Right lobe of liver (tissue), 6 donors: Measurements from ENCODE around the gene SMIM31. TPM values are rescaled to one million over a fixed set of nuclear protein-coding genes. Genes with fewer than 3 reads are reported as not detected.

Experiments used
- ATAC-seq, 4 donors: fragments of 200-7000 bp; cut with Tn5 transposase; one replicate each; pipeline ENCODE4 v1.9.1; 2020; ENCODE audit warnings: mild to moderate bottlenecking in 4 of 4, moderate library complexity in 4 of 4
- DNase-seq, 3 donors: peaks; one replicate each; pipeline ENCODE4 v3.0.0-alpha.2; 2020
- H3K27ac ChIP-seq, 3 donors: fragments of 200-600 bp; one replicate each; pipeline ENCODE4 v1.8.0; 2022
- H3K27me3 ChIP-seq, 2 donors: fragments of 200-600 bp; one replicate each; pipeline ENCODE4 v1.8.0; 2022
- H3K36me3 ChIP-seq, 4 donors: fragments of 200-600 bp; sonication (generic) in 1 of 4; one replicate each; pipeline versions ENCODE4 v1.5.1 to v1.8.0; 2017 to 2022; ENCODE audit warnings: control low read depth in 1 of 4
- H3K4me1 ChIP-seq, 4 donors: fragments of 200-600 bp; sonication (generic) in 1 of 4; one replicate each; pipeline versions ENCODE4 v1.5.1 to v1.8.0; 2017 to 2022; ENCODE audit warnings: control low read depth in 1 of 4
- H3K4me3 ChIP-seq, 3 donors: fragments of 200-600 bp; one replicate each; pipeline ENCODE4 v1.8.0; 2022
- H3K9me3 ChIP-seq, 4 donors: fragments of 200-600 bp; sonication (generic) in 1 of 4; one replicate each; pipeline versions ENCODE4 v1.5.1 to v1.8.0; 2017 to 2022; ENCODE audit warnings: control low read depth in 1 of 4
- POLR2A ChIP-seq: fragments of 450-650 bp; IDR thresholded peaks from one replicate; pipeline ENCODE4 v1.6.1; 2017; ENCODE audit warnings: antibody characterized with exemption, mild to moderate bottlenecking
- WGBS: methylation state at CpG from one replicate; pipeline ENCODE4 v1.1.6; 2018; ENCODE audit warnings: low coverage, low lambda C conversion rate; ENCODE audit not compliant: insufficient coverage; ENCODE audit errors: missing lambda C conversion rate; 5-methylcytosine and 5-hydroxymethylcytosine counted together
- intact Hi-C, 2 donors: fragments of 100-400 bp; cut with DNase I; formaldehyde crosslinking; loops; one replicate each; pipeline versions ENCODE4 v1.11.2 to v1.14.1; 2022
- small RNA-seq, 2 experiments: library from RNA; depleted of rRNA; stranded (forward); fragments of <200 nt; gene quantifications; one replicate each; pipeline ENCODE3, GENCODE V24; 2016
- total RNA-seq, 6 experiments: library from RNA; depleted of rRNA in 2 of 6; stranded (reverse); fragments of >200 nt in 2 of 6; fragmentation: NEBNext Ultra II Directional in 3 of 6; extraction: Animal tissue kit (Norgen Biotek cat#: 25700) in 3 of 6; gene quantifications; one replicate each; pipeline versions ENCODE4 v1.1.0 to v1.2.4, GENCODE V29; 2016 to 2023
- TF ChIP-seq, protein P1 (sequence below), 4 donors: fragments of 200-600 bp in 3 of 4; fragments of 450-650 bp in 1 of 4; IDR thresholded peaks; one replicate each; pipeline versions ENCODE4 v1.5.1 to v1.8.0; 2016 to 2022; ENCODE audit warnings: antibody characterized with exemption in 4 of 4, mild to moderate bottlenecking in 2 of 4
- donor health status: DM: no; HTN: yes; CAD: no.
- donor health status: DM: no; HTN: no; CAD: no.
- donor health status: DM: no; HTN: no; CAD: no.
- donor health status: DM: no; HTN: yes; CAD: no.
- donor health status: DM: no; HTN: yes; CAD: no.

SMIM31 gene
- total RNA-seq, 6 experiments from 2014 or later, result 0.71 TPM; not detected in 5

DNA sequence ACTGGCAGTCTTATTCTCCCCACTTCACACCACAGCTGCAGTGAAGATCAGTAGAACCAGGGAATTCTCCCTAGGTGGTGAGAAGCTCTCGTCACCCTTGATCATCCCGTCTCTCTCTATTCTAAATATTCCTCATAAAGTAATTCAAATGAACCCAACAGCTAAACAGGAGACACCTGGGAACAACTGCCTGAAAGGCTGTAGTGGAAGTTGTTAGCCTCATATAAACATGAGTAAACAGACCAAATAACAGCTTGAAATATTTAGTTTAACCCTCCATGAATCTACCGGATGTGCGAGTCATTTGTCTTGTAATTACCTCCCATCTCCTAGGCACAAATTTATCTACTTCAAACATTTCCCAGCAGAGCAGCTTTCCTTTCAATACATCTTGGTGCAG, 92.6 kb downstream of the SMIM31 start:
- Histone ChIP-seq H3K27me3 (no peaks in the 10 kb centered on the region), H3K9me3 (no peaks in the 10 kb centered on the region), H3K4me3 (no peak overlapping the region), H3K36me3 (no peaks in the 10 kb centered on the region), H3K4me1 (no peaks in the 10 kb centered on the region), H3K27ac (no peak overlapping the region)
- ATAC-seq, result no peak
- no peak for DNase-seq
- intact Hi-C loops, result no loop called here
- 46% methylated on average over 4 of the region's 4 CpGs for WGBS
- TF ChIP-seq, protein P1, sequence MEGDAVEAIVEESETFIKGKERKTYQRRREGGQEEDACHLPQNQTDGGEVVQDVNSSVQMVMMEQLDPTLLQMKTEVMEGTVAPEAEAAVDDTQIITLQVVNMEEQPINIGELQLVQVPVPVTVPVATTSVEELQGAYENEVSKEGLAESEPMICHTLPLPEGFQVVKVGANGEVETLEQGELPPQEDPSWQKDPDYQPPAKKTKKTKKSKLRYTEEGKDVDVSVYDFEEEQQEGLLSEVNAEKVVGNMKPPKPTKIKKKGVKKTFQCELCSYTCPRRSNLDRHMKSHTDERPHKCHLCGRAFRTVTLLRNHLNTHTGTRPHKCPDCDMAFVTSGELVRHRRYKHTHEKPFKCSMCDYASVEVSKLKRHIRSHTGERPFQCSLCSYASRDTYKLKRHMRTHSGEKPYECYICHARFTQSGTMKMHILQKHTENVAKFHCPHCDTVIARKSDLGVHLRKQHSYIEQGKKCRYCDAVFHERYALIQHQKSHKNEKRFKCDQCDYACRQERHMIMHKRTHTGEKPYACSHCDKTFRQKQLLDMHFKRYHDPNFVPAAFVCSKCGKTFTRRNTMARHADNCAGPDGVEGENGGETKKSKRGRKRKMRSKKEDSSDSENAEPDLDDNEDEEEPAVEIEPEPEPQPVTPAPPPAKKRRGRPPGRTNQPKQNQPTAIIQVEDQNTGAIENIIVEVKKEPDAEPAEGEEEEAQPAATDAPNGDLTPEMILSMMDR (IDR thresholded peaks at IDR 0.05), result no peak
- no peak for TF ChIP-seq POLR2A

GRCh38 chr4:164847016-164847415, 93.1 kb downstream of the SMIM31 start:
- Histone ChIP-seq H3K27me3 (no peaks in the 10 kb centered on the region), H3K9me3 (no peaks in the 10 kb centered on the region), H3K4me1 (no peaks in the 10 kb centered on the region), H3K36me3 (no peaks in the 10 kb centered on the region), H3K27ac (no peak overlapping the region), H3K4me3 (no peak overlapping the region)
- TF ChIP-seq POLR2A, result no peak
- TF ChIP-seq, protein P1 (IDR thresholded peaks at IDR 0.05), result no peak
- DNase-seq (no peak), ATAC-seq (no peak)
- intact Hi-C loops, result no loop called here
- 21% methylated on average over 3 of the region's 3 CpGs for WGBS

- no peak for DNase-seq
- ATAC-seq, result no peak
- Histone ChIP-seq H3K27ac (no peak overlapping the region), H3K4me1 (no peaks in the 10 kb centered on the region), H3K36me3 (no peaks in the 10 kb centered on the region), H3K9me3 (no peaks in the 10 kb centered on the region), H3K4me3 (no peak overlapping the region), H3K27me3 (no peaks in the 10 kb centered on the region)
- 26% methylated on average over 2 of the region's 2 CpGs for WGBS
- TF ChIP-seq, protein P1 (IDR thresholded peaks at IDR 0.05), result no peak
- TF ChIP-seq POLR2A, result no peak
- intact Hi-C loops, result no loop called here
Observed at GRCh38 chr4:164847967-164848649, 94.2 kb downstream of the SMIM31 start.

Small RNA genes within 50 kb of the gene (small RNA-seq; reads per million reads assigned to genes)
- 0 reads per million in 2 experiments for gene RNU6-668P

Other genes with a start within 250 kb of the SMIM31 start
- gene APELA, start 123.0 kb downstream of the SMIM31 start, total RNA-seq, result not detected
- under 1 TPM in 3 of 6 experiments, not detected in 3; 0.24 to 0.37 (median 0.35) TPM for gene TRIM61, start 223.5 kb downstream of the SMIM31 start, total RNA-seq